HG02885 (cell line): ENCODE data around the gene BCL2L1.
"Not testable (repeated sequence)": the region's sequence is repeated elsewhere in the genome, so short reads cannot be mapped to it uniquely, and the experiment has no call there.

Experiments used
- ATAC-seq: cut with Tn5 transposase; IDR thresholded peaks from one replicate; pipeline ENCODE4 v1.9.1; 2021; ENCODE audit warnings: mild to moderate bottlenecking; ENCODE audit not compliant: unreplicated experiment, poor library complexity

The BCL2L1 gene

GRCh38 chr20:31722257-31723068 is at the start of gene BCL2L1:
Gene BCL2L1 (minus strand): TSS chr20:31722868. CDS start chr20:31722218, 650 bp downstream.
- peak; percentile 20 for ATAC-seq

GRCh38 chr20:31770243-31770642 is 47.6 kb upstream of the BCL2L1 start:
- no peak for ATAC-seq

- no peak for ATAC-seq
Measured at GRCh38 chr20:31769681-31770080, 47.0 kb upstream of the BCL2L1 start.

GRCh38 chr20:31767805-31768204 is 45.1 kb upstream of the BCL2L1 start:
- no peak for ATAC-seq

GRCh38 chr20:31764641-31765305 is 42.1 kb upstream of the BCL2L1 start:
- ATAC-seq, result no peak

GRCh38 chr20:31760519-31761240 is 38.0 kb upstream of the BCL2L1 start:
- ATAC-seq, result no peak

GRCh38 chr20:31759836-31760518 is 37.3 kb upstream of the BCL2L1 start:
- ATAC-seq, result no peak

GRCh38 chr20:31758991-31759390 is 36.3 kb upstream of the BCL2L1 start:
- no peak for ATAC-seq

- no peak for ATAC-seq
Measured at GRCh38 chr20:31758521-31758920, 35.9 kb upstream of the BCL2L1 start.

GRCh38 chr20:31757254-31757653 is 34.6 kb upstream of the BCL2L1 start:
- ATAC-seq, result no peak

- no peak for ATAC-seq
Measured at GRCh38 chr20:31751126-31751525, 28.5 kb upstream of the BCL2L1 start.

- ATAC-seq, result no peak
Measured at GRCh38 chr20:31749223-31749622, 26.6 kb upstream of the BCL2L1 start.

GRCh38 chr20:31747640-31748039 is 25.0 kb upstream of the BCL2L1 start:
- ATAC-seq, result no peak

GRCh38 chr20:31747028-31747427 is 24.4 kb upstream of the BCL2L1 start:
- not testable (repeated sequence) for ATAC-seq

GRCh38 chr20:31746068-31746878 is 23.6 kb upstream of the BCL2L1 start:
- ATAC-seq, result no peak

- ATAC-seq, result no peak
Measured at GRCh38 chr20:31740656-31741323, 18.1 kb upstream of the BCL2L1 start.

- no peak for ATAC-seq
Measured at GRCh38 chr20:31740208-31740607, 17.5 kb upstream of the BCL2L1 start.

- ATAC-seq, result no peak
Measured at GRCh38 chr20:31739550-31739977, 16.9 kb upstream of the BCL2L1 start.
